Activated CD4-positive, alpha-beta T cell treated with anti-CD3 and anti-CD28 coated beads, Interleukin-10, Interleukin-2, amounts not matched to agents 100 ng/mL and 50 ng/mL, durations not matched to agents 16 hours and 8 hours (primary cell): ENCODE data around the gene SCT.
A peak's percentile ranks its signal among the peaks of the same experiment; 100 is the strongest.
"Not testable (repeated sequence)": the region's sequence is repeated elsewhere in the genome, so short reads cannot be mapped to it uniquely, and the experiment has no call there.

Experiments used
- DNase-seq: peaks from one replicate; pipeline ENCODE4 v3.0.0-alpha.2; 2020

The SCT gene, protein sequence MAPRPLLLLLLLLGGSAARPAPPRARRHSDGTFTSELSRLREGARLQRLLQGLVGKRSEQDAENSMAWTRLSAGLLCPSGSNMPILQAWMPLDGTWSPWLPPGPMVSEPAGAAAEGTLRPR

DNA sequence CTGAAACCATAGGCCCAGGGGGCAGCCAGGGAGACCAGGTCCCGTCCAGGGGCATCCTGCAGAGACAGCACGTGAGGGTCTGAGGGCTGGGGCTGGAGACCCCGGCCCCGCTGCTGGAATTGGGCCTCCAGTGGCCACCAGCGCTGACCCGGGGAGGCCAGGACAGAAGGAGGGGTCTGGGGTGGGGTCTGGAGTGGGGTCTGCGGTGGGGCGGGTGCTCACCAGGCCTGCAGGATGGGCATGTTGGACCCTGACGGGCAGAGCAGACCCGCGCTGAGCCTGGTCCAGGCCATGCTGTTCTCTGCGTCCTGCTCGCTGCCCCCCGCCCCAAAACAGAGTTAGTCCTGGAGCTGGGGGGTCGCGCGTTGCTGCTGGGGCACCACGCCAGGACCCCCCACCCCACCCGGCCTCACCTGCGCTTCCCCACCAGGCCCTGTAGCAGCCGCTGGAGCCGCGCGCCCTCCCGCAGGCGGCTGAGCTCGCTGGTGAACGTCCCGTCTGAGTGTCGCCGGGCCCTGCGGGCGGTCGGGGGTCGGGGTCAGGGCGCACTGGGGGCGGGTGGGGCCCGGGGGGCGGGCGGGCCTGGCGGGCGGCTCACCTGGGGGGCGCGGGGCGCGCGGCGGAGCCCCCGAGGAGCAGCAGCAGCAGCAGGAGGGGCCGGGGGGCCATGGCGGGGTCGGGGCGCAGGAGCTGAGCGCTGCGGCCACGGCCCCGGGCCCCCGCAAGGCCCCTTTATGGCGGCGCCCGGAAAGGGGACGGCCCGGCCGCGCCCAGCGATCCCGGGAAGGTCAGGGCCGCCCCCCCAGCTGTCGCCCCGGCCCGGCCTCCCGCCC is at the start of gene SCT:
Gene SCT (minus strand): TSS at position 707 of the 833 bp plus-strand sequence. CDS start 38 bp downstream, at position 669.
- no peak for DNase-seq

DNA sequence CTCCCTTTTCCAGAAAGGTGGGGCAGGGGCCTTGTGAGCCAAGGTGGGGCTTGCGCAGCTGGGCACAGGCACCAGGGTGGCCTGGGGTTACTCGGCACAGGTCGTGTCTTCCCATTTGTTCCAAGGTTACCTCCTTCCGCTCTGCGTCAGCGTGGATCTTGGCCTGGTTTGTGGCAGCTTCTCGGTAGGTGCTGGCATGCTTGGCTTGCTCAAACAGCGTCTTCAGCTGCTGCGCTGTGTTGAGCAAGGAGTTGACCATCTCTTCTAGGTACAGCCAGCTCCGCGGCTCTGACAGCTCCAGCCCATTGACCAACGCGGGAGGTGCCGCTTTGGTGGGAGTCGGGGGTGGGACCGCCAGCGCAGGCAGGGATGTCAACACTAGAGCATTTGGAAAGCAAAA is 47.4 kb upstream of the SCT start:
- DNase-seq = no peak

DNA sequence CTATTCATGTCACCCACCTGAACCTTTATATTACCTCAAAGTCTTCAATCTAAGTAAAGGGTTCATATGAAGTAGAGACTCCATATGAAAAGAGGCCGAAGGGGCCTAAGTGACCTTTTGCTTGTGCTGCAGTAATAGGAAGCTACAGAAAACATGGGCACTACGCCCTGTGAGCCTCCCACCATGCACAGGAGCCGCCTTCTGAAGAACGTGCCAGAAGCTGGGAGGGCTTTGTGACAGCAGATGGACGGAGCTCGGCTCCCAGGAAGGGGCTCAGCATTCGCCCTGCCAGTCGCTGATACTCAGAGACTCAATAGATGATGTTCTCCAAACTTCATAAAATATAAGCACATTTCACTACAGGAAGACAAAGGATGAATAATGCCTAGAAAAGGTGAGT is 46.9 kb upstream of the SCT start:
- no peak for DNase-seq

DNA sequence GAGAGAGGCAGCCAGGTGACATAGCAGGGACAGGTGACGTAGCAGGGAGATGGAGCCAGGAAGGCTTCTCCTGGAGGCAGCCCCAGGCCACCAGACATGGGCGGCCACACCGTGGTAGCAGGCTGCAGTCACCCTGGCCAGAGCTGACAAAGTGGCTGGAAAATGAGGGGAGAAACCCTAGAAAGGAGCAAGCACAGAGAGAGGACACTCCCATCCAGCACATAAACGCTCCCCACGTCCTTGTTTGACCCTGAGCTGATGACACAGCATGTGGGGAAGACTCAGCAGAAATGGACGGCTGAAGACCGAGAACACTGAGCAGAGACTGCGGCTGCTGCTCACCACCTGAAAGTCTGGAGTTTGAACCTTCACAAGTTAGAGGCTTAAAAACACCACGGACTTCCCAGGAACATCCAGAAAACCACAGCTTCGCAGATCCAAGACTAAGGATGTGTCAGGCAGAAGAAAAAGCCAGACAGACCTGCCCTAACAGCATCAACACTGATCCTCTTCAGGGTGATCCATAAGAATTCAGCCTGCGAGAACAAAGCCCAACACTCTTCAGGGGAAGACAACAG is 38.8 kb upstream of the SCT start:
- DNase-seq = no peak

DNA sequence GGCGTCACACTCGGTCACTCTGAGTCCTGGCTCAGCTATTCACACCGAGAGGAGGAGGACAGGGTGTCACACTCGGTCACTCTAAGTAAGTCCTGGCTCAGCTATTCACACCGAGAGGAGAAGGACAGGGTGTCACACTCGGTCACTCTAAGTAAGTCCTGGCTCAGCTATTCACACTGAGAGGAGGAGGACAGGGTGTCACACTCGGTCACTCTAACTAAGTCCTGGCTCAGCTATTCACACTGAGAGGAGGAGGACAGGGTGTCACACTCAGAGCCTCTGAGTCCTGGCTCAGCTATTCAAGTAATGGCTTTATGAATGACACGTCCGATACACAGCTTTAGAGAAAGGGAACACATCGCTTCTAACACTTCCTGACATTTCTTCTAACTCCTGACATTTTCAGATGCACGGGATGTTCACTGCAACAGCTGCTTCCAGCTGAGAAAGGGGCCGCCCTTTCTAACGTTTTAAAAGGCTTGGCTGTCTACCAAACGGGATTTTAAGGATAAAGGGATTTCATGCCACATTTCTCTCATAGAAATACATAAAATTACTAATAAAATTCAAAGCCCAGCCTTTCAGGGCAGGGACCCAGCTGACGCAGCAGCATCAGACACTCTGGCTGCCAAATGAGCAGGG is 38.2 kb upstream of the SCT start:
- no peak for DNase-seq

DNA sequence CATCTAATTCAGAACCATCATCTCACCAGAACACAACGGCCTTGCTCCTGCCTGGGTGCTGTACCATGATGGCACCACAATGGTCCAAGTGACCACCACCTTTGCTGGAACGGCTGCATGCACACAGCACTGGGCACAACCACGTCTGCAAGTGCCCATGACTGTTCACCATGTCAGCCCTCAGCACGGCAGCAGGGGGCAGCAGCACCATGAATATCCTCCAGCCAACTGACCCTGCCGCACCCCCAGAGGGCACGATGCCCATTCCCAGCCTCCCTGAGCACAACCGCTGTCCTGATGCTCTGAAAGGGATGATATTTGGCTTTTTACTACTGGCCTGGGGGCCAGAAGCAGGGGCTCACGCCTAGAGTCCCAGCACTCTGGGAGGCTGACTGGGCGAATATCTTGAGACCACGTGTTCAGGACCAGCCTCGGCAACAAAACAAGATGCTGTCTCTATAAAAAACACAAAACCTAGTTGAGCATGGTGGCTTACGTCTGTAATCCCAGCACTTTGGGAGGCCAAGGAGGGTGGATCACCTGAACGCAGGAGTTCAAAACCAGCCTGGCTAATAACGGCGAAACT is 35.8 kb upstream of the SCT start:
- DNase-seq = peak; percentile 41

DNA sequence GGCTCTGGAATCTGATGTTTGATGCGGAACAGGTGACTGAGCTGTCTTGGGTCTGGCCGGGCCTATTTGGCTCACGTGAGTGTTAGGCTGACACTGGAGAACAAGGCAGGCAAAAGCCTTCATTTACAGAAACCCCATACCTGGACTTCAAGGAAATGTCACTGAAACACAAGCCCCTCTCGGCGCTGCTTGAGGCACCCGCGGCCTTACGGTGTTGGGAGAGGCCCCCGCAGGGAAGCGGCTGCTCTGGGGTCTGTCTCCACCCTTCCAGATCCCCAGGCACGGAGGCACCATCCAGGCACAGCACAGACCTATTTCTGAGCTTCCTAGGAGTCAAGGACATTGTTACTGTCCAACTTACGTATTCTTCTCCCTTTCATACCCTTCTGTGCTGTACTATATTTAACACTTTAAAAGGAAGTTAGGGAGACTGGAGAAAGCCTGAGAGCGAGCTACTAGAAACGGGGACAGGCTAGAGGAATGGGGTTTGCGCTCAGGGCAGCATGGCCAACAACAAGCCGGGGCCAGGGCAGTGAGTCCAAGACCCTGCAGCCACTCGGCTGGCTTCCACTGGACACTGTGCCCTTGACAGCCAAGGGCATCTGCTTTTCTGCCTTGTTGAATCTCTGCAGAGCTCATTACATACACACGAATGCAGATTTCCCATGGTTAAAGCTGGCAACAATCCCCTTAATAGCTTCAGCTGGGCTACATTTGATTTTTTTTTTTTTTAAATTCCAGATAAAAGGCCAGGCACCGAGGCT is 33.9 kb upstream of the SCT start:
- DNase-seq = no peak

DNA sequence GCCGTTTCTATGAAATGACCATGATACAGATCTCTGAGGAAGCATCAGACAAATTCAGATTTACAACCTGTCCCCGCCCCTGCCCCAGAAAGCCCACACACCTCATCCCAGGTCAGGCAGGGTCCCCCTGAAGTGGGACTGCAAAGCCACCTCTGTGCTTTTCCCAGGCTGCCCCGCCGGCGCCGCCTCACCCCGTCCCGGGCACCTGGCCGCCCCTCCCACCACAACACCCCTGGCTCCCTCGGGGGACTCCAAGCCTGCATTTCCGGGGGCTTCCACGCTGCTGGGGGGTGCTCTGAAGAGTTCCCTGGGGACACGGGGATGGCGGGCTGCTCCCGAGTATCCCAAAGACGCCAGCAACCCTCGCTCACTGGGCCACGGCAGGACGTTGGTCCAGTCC is 33.3 kb upstream of the SCT start:
- DNase-seq = no peak

DNA sequence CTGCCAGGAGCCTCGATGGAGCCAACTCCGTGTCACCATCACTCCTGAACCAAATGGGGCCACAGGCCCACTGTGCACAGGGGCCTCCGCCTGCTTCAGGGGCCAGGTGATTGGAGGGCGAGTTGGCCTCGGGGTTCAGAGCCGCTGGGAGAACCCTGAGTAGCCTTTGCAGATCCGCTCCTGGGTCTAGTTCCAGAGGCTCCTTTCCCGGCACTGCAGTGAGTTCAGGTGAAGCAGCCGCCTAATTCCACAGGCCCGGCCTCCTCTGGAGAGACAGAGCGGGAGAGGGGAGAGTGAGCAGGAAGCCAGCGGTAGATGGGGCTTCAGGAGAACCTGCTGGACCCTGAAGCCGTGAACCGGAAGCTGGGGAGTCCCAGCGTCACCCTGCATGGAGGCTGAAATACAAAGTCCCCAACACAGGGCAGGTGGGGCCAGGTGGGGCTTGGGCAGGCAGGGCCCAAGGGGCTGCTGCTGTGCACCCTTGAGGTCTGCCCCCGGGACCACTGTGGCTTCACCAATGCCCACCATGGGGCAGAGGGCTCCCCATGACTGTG is 32.6 kb upstream of the SCT start:
- no peak for DNase-seq

DNA sequence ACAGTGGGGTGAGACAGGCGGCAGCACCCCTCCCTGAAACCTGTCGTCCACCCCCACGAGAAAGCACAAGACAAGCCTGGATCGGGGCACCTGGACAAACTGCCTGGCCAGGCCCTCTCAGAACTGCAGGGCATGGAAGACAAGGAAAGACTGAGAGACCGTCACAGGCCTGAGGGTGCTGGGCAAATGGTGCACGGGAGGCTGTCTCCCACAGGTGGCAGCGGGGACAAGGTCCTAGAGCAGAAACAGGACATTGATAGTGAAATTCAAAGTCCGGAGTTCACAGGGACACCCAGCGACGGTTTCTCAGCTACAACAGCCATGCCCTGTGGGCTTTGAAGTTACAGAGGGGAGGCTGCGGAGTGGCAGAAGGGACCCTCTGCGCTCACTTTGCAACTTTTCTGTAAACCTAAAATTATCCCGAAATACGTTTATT is 30.7 kb upstream of the SCT start:
- DNase-seq = no peak

DNA sequence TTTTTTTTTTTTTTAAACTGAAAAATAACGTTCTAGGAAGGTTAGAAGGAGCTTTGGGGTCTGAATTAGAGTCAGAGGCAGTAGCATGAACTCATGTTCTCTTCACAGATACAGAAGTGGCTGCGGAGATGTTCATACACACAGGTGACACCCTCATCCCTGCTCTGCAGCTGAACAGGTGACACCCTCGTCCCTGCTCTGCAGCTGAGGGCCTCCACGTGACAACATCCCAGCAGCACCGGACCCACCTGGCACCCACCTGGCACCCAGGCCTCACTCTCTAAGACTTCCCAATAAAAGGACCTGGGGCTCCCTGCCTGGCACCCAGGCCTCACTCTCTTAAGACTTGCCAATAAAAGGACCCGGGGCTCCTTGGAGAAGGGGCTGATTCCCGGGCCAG is 29.9 kb upstream of the SCT start:
- DNase-seq = no peak

DNA sequence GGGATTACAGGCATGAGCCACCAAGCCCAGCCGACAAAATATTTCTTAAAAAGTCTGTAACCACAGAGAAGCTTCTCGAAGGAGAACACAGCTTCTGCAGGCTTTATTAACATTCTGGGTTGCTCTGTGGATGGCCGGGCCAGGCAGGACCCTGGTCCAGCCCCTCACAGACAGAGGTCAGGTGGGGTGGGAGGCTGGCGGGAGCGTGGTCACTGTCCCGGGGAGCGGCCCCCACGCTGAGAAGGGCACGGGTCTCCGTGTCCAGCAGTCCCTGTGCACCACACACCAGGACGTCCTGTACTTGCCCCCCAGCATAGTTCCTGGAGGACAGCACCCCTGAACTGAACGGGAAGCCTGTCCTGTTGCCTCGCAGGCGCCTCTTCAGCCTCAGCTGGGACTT is 29.4 kb upstream of the SCT start:
- DNase-seq = no peak

DNA sequence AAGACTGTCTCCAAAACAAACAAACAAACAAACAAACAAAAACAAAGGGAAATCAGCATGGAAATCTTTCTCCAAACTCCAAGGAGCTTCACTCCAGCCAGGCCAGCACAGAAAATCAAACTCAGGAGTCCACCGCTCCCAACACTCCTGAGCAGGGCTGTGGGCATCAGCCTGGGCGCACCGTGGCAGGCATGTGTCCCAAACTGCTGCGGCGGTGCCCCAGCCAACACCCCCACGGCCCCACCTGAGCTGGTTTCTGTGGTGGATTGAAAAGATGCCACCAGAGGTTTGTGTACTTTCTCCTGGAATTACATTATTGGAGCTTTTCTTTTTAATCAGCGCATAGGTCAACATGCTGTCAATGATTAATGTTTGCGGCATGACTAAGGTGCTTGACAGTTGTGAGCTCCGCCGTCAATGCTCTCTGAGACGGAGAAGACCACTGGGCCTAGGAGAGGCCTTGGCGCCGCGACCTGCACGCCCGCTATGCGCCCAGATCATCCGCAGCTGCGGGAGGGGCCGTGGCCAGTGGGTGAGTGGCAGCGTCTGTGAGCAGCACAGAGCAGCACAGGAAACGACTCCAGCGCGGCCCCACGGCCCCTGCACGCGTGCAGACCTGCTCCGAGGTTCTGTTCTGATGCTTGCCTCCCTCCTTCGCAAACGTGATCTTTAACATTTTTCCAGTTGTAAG is 28.2 kb upstream of the SCT start:
- no peak for DNase-seq

DNA sequence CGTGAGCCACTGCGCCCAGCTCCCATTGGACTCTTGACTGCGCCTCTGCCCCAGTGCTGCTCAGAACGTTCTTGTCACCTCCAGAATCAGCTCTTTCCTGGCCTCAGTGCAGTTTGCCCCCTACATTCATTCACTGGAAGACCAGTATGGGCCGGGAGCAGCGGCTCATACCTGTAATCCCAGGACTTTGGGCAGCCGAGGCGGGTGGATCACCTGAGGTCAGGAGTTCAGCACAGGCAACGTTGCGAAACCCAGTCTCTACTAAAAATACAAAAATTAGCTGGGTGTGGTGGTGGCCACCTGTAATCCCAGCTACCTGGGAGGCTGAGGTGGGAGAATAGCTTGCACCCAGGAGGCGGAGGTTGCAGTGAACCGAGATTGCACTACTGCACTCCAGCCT is 27.5 kb upstream of the SCT start:
- DNase-seq = not testable (repeated sequence)

DNA sequence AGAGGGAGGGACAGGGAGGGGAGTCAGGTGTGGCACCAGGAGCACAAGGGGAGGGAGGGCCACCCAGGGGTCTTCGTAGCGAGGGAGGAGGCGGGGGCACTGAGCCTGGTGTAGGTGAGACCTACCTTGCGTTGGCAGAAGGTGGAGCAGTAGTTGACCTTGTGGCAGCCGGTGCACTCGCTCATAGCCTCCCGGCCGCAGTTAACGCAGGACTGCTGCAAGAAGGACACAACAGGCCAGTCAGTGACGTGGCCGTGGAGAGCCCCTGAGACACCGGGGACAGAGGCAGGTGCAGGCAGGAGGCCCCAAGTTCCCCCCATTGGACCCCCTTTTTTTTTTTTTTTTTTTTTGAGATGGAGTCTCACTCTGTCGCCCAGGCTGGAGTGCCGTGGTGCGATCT is 26.9 kb upstream of the SCT start:
- no peak for DNase-seq

DNA sequence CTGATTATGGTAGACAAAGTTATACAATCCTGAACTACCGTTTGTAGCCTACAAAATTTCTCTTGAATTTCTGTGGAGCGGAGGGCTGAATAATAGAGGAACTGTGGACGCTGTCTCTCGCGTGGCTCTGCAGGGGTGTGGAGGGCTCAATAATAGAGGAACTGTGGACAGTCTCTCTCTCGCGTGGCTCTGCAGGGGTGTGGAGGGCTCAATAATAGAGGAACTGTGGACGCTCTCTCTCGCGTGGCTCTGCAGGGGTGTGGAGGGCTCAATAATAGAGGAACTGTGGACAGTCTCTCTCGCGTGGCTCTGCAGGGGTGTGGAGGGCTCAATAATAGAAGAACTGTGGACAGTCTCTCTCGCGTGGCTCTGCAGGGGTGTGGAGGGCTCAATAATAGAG is 26.2 kb upstream of the SCT start:
- not testable (repeated sequence) for DNase-seq

DNA sequence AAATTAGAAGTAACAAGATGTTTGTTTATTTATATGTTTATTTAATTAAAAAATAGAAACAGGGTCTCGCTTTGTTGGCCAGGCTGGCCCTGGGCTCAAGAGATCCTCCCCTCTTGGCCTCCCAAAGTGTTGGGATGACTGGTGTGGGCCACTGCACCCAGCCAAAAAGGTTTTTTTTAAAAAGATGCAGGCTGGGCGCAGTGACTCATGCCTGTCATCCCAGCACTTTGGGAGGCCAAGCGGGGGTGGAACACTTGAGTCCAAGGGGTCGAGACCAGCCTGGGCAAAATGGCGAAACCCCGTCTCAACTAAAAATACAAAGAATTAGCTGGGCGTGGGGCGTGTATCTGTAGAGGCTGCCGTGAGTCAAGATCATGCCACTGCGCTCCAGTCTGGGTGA is 23.5 kb upstream of the SCT start:
- no peak for DNase-seq

DNA sequence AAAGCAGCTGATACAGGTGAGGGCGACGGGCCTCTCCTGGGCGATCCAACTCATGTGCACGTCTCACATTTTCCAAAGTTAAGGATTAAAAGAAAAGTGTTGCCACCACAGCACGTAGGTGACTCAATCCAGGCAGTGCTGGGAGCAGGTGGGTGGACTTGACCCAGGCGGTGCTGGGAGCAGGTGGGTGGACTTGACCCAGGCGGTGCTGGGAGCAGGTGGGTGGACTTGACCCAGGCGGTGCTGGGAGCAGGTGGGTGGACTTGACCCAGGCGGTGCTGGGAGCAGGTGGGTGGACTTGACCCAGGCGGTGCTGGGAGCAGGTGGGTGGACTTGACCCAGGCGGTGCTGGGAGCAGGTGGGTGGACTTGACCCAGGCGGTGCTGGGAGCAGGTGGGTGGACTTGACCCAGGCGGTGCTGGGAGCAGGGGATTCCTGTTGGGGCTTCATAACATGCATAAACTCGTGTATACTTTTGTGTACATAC is 20.7 kb upstream of the SCT start:
- DNase-seq = not testable (repeated sequence)

DNA sequence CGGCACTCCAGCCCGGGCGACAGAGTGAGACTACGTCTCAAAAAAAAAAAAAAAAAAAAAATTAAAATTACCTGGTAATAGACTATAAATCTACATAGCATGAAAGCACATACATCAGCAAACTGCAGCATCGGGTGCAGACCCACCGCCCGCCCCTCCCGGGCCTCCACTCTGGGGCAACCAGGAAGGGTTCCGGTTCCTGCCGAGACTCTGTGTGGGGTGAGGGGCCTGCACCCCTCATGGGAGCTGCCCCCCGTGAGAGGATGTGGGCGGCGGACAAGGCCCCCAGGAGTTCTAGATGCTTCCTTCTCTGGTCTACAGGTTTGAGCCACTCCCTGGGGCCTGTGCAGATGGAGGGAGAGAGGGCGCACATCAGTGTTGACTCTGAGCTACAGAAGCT is 19.2 kb upstream of the SCT start:
- no peak for DNase-seq

DNA sequence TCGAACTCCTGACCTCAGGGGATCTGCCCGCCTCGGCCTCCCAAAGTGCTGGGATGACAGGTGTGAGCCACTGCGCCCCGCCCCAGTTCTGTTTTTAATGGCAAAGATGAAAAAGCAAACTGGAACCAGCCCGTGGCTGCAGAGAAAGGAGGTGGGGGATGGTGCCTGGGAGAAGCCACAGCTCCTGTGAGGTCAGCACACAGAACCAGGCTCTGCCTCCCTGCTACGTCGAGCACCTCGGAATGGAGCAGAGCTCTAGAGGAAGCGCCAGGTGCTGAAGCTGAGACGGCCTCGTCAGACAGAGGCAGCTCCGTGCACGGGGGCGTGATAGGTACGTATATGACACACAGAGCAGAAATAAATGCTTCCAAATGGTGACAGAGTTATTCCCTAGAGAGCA is 18.6 kb upstream of the SCT start:
- peak; percentile 35 for DNase-seq
